Muscle of leg (tissue), 11 donors: ENCODE measurements around the gene PRSS56. TPM values are rescaled to one million over a fixed set of nuclear protein-coding genes. Genes with fewer than 3 reads are reported as not detected.

Experiments
- DNase-seq: peaks from one replicate; pipeline ENCODE4 v3.0.0; 2013
- H3K27ac ChIP-seq: one replicate; pipeline ENCODE4 v1.5.1; 2013; ENCODE audit warnings: mild to moderate bottlenecking, low read length, control low read depth
- H3K27me3 ChIP-seq: one replicate; pipeline ENCODE4 v1.6.1; 2013; ENCODE audit warnings: low read length; ENCODE audit not compliant: control insufficient read depth, insufficient read depth
- H3K36me3 ChIP-seq: one replicate; pipeline ENCODE4 v1.6.1; 2013; ENCODE audit warnings: low read length; ENCODE audit not compliant: control insufficient read depth, insufficient read depth
- H3K4me1 ChIP-seq: one replicate; pipeline ENCODE4 v1.6.1; 2013; ENCODE audit warnings: low read length; ENCODE audit not compliant: control insufficient read depth, insufficient read depth
- H3K4me3 ChIP-seq: one replicate; pipeline ENCODE4 v1.5.1; 2013; ENCODE audit warnings: low read length, control low read depth
- H3K9me3 ChIP-seq: replicated peaks from 2 replicates; pipeline ENCODE4 v1.6.1; 2013; ENCODE audit warnings: low read depth, low read length; ENCODE audit not compliant: control insufficient read depth
- WGBS: methylation state at CpG from one replicate; pipeline ENCODE4 v1.1.5; 2013; ENCODE audit warnings: missing lambda C conversion rate; ENCODE audit not compliant: insufficient coverage; 5-methylcytosine and 5-hydroxymethylcytosine counted together
- polyA plus RNA-seq, 8 donors: library from polyadenylated mRNA; unstranded; fragments of 120-200 nt; gene quantifications; one replicate each; pipeline versions ENCODE4 v1.2.1 to v1.2.3, GENCODE V29; 2013; ENCODE audit warnings: inconsistent platforms in 1 of 8, low replicate concordance in 1 of 8; ENCODE audit not compliant: insufficient read length in 8 of 8, insufficient read depth in 1 of 8
- total RNA-seq: library from RNA; stranded (reverse); fragments of 120-200 nt; gene quantifications from one replicate; pipeline ENCODE4 v1.2.4, GENCODE V29; 2013

Gene PRSS56
- total and polyA plus RNA-seq, 9 donors: 1.7 to 2.6 (median 2.1) TPM

DNA sequence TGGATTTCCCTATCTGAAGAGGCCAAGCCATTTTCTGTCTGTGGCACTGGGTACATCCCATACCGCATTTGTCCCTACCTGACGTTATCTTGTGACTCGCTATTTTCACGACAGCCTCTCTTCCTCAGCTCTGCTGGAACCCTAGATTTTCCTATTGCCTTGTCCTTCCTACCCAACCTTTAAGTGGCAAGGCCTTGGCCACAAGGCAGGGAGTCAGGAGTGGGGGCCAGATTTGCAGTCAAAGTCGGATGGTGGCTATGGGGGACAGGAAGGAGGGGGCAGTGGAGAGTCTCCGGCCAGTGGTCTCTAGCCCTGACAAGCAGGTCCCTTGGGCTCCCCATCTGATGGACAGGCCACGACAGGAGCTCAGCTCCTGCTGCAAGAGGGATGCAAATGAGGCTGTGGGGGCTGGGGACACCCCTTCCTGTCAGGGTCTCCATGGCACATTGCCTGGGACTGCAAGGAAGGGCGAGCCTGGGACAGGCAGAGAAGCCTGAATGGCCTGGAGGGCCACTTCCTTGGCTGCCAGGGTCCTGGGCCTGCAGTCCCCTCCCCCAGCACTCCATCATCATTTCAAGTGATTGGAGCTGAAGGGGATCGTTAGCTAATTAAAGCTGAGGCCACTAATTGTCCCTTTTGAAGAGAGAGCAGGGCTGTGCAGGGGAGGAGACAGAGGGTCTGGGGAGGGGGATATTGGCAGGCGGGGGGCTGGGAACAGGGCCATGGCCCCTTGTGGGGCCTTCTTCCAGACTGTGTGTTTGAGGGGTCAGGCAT, 26.3 kb upstream of the PRSS56 start:
- H3K9me3 ChIP-seq: no peaks in the 10 kb centered on the region

DNA sequence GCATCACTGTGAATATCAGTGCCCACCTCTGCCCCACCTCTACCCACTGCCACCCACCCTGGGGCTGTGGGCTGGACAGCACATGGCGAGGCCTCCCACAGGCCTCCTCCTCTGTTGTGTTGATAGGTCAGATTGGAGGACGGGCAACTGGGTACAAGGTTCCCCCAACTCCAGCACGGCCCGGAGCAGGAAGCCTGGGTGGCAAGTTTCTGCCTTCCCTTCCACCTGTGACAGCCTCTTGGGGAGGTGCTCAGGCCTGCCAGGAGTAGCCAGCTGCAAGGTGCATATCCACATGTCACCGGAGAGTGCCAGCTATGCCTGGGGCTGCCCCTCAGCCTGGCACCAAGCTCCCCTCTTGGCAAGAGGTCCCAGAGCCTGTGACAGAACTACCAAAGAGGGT, 25.6 kb upstream of the PRSS56 start:
- no peak overlapping the region for H3K4me3 ChIP-seq
- H3K27ac ChIP-seq: no peak overlapping the region
- DNase-seq: no peak
- no peaks in the 10 kb centered on the region for H3K9me3 ChIP-seq
- no peaks in the 10 kb centered on the region for H3K36me3 ChIP-seq
- H3K27me3 ChIP-seq: peaks cover 27% of the 10 kb centered on the region
- H3K4me1 ChIP-seq: no peaks in the 10 kb centered on the region
- no CpG with 5 or more reads among the region's 5 CpGs for WGBS

More for the DNA sequence above, 26.3 kb upstream of the PRSS56 start:
- DNase-seq: no peak
- H3K4me3 ChIP-seq: no peak overlapping the region
- H3K27me3 ChIP-seq: peaks cover 32% of the 10 kb centered on the region
- H3K4me1 ChIP-seq: no peaks in the 10 kb centered on the region
- 62% methylated on average over 7 of the region's 10 CpGs for whole genome bisulfite sequencing
- no peaks in the 10 kb centered on the region for H3K36me3 ChIP-seq
- no peak overlapping the region for H3K27ac ChIP-seq

DNA sequence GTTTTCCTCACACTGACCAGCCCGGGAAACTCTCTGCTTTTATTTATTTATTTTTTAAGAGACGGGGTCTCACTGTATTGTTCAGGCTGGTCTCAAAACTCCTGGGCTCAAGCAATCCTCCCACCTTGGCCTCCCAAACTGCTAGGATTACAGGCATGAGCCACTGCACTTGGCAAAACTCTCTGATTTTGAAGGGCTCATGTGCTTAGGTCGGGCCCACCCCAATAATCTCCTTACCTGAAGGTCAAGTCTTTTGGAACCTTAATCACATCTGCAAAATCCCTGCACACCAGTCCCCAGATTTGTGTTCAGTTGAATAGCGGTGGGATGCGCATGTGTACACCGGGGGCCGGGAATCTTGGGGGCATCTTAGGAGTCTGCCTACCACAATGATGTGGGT, 24.9 kb upstream of the PRSS56 start:
- Histone ChIP-seq H3K27ac (no peak overlapping the region), H3K4me3 (no peak overlapping the region), H3K9me3 (no peaks in the 10 kb centered on the region), H3K36me3 (no peaks in the 10 kb centered on the region), H3K27me3 (peaks cover 19% of the 10 kb centered on the region), H3K4me1 (no peaks in the 10 kb centered on the region)
- DNase-seq: no peak
- WGBS: 76% methylated on average over 7 of the region's 7 CpGs

DNA sequence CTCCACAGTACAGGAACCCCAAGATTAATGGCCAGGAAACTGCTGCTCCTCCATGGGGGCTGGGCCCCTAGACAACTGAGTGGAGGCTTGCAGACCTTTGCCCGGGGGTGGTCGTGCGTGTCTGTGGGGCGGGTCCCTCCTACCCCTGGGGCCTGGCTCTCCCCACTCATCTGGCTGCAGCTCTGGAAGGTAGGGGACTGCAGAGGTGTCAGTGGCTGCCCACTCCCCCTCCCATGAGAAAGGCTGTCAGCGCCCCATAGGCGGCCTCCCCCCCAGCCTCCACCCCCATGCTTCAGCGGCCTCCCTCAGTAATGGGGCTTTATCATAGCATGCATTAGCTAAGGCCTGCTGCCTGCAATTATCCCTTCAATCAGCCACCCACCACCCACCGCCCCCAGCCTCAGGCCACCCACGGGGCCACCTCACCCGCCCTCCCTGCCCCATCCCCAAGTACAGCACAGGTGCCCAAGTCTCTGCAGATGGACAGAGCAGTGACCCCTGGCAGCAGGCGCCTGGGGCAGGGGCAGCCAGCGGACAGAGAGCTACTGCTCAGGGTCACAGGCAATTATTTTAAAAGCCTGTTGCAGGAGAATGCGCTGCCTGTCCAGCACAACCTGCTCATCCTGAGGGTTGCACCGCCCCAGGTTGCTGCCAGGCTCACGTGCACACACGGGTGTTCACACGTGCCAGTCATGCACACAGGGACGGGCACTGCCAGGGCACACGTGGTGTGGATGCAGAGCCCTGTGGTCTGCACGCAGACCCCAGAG, 23.5 kb upstream of the PRSS56 start:
- H3K9me3 ChIP-seq: no peaks in the 10 kb centered on the region
- H3K4me1 ChIP-seq: peaks cover under 1% of the 10 kb centered on the region
- H3K27me3 ChIP-seq: peaks cover 27% of the 10 kb centered on the region
- H3K36me3 ChIP-seq: no peaks in the 10 kb centered on the region
- H3K4me3 ChIP-seq: no peak overlapping the region
- DNase-seq: no peak
- 63% methylated on average over 13 of the region's 20 CpGs for WGBS
- no peak overlapping the region for H3K27ac ChIP-seq

DNA sequence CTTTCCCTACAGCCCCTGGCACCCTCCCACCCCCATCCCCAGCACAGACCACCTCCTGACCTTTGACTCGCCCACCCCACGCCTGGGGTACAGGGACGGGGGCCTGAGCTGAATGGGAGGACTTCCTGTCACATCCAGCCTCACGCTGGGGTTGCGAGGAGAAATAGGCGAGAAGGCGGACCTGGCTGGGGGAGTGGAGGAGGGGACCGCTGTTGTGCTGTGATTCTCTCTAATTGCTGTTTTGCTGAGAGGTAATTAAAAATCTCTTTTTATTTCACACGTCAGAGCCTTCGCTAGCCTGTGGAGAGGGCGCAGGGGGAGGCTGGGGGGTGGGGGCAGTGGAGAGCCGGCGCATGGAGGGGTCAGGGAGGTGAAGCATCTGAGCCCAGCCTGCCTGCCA, 22.8 kb upstream of the PRSS56 start:
- DNase-seq: no peak
- Histone ChIP-seq H3K27ac (no peak overlapping the region), H3K4me1 (peaks cover 5% of the 10 kb centered on the region), H3K9me3 (no peaks in the 10 kb centered on the region), H3K36me3 (no peaks in the 10 kb centered on the region), H3K4me3 (no peak overlapping the region), H3K27me3 (peaks cover 28% of the 10 kb centered on the region)
- 30% methylated on average over 2 of the region's 13 CpGs for WGBS

DNA sequence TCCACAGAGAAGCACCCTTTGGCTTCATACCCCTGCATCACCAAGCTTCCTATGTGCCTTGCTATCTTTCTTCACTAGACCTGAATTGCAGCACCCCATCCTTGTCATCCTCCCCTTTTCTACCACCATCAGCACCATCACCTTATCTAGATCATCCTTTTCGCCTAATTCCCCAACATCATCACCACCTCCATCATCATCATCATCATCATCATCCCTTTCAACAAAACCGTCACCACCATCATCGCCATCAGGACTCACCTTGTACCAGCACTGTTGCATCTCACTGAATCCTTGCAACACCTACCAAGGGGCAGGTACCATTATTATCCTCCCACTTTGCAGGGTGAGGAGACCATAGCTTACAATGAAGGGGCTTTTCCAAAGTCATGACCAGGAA, 21.7 kb upstream of the PRSS56 start:
- Histone ChIP-seq H3K27me3 (peaks cover 38% of the 10 kb centered on the region), H3K4me3 (no peak overlapping the region), H3K4me1 (peaks cover 14% of the 10 kb centered on the region), H3K36me3 (no peaks in the 10 kb centered on the region), H3K9me3 (no peaks in the 10 kb centered on the region), H3K27ac (no peak overlapping the region)
- no peak for DNase-seq
- WGBS: 85% methylated on average over 3 of the region's 3 CpGs

DNA sequence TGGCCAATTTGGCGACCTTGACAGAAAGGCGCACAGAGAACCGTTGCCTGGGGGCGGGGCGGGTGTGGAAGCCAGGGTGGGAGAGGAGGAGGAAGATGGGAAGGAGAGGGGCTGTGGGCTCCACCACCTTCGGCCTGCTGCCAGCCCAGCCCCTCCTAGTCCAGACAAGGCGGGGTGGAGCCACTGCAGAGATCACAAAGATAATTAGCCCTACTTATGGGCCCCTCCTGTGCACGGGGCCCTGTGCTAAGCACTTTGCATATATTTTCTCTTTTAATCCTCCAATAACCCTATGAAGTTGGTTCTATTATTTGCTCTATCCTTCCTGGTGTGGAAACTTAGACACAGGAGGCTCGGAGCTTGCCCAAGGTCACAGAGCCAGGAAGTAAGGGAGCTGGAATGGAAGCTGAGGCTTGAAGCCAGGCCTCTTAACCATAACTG, 18.8 kb upstream of the PRSS56 start:
- Histone ChIP-seq H3K4me1 (peaks cover 19% of the 10 kb centered on the region), H3K36me3 (no peaks in the 10 kb centered on the region), H3K27ac (no peak overlapping the region), H3K4me3 (no peak overlapping the region), H3K27me3 (peaks cover 59% of the 10 kb centered on the region), H3K9me3 (no peaks in the 10 kb centered on the region)
- 41% methylated on average over 3 of the region's 9 CpGs for WGBS
- no peak for DNase-seq

DNA sequence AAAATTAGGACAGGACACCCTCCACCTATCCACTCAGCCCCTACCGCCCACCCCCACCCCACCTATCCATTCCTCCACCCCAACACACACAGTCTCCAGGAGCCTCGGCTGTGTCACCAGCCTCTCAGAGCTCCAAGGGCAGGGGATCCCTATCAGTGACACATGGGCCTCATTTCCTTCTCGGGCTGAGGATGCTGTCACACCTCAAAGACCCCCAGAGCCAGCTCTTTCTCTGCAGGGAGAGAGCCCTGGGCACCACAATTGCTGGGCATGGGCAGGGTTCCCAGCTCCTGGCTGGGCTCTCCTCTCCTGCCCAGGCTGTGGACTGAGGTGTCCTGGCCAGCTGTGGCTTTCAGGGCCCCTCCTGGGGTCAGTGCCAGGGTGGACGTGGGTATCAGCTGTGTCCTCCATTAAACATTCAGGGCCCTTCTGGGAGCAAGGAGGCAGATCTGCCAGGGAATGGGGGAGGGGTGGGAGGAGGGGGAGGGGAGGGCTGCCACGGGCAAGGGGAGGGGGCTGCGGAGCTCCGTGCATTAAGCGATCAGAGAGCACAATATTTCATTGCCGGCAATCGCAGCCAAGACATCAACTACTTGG, 18.3 kb upstream of the PRSS56 start:
- Histone ChIP-seq H3K4me1 (peaks cover 19% of the 10 kb centered on the region), H3K9me3 (no peaks in the 10 kb centered on the region), H3K4me3 (no peak overlapping the region), H3K27ac (no peak overlapping the region), H3K27me3 (peaks cover 63% of the 10 kb centered on the region), H3K36me3 (no peaks in the 10 kb centered on the region)
- no peak for DNase-seq
- WGBS: 36% methylated on average over 3 of the region's 10 CpGs

DNA sequence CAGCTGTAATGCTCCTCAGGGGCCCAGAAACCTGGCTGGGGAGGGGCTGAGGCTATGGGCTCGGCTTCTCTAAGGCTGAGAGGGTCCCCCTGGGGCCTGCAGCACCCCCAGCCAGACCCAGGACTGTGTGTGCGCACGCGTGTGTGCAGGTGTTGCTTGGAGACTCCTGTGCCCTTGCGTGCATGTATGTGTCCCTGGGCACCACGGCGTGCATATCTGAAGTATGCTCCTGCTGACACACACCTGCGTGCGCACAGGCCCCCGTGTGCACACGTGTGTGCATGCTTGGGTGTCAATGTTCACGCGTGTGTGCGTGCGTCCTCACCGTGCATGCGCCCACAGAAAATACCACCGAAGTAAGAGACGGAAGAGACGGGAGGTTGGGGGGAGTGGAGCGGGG, 17.7 kb upstream of the PRSS56 start:
- Histone ChIP-seq H3K36me3 (no peaks in the 10 kb centered on the region), H3K4me3 (no peak overlapping the region), H3K27me3 (peaks cover 67% of the 10 kb centered on the region), H3K27ac (no peak overlapping the region), H3K9me3 (no peaks in the 10 kb centered on the region), H3K4me1 (peaks cover 19% of the 10 kb centered on the region)
- WGBS: 8% methylated on average over 11 of the region's 21 CpGs
- DNase-seq: no peak
